Activated CD4-positive, CD25-positive, alpha-beta regulatory T cell treated with anti-CD3 and anti-CD28 coated beads, Interleukin-2, amount 50 U/mL, for 24 hours (primary cell): ENCODE measurements around the gene CAMSAP3.
A peak's percentile ranks its signal among the peaks of the same experiment; 100 is the strongest.
"Not testable (repeated sequence)": the region's sequence is repeated elsewhere in the genome, so short reads cannot be mapped to it uniquely, and the experiment has no call there.

Source experiments
- ATAC-seq, 2 donors: fragments of 150-1000 bp; cut with Tn5 transposase; one replicate each; pipeline ENCODE4 v1.10.0; 2021; ENCODE audit warnings: mild to moderate bottlenecking in 1 of 2, moderate library complexity in 1 of 2

CAMSAP3 gene

GRCh38 chr19:7632340-7633203, 36.9 kb downstream of the CAMSAP3 start:
- no peak for ATAC-seq

GRCh38 chr19:7633698-7634097, 38.0 kb downstream of the CAMSAP3 start, which contains the start of gene PCP2:
Gene PCP2, minus strand, starts transcription at chr19:7633719. Its CDS starts 262 bp downstream, at chr19:7633457.
- ATAC-seq = no peak

- no peak for ATAC-seq
Observed at GRCh38 chr19:7635670-7636069, 40.0 kb downstream of the CAMSAP3 start.

- no peak for ATAC-seq
Observed at GRCh38 chr19:7636317-7636690, 40.6 kb downstream of the CAMSAP3 start.

GRCh38 chr19:7636691-7637373, 41.2 kb downstream of the CAMSAP3 start, which contains the start of gene STXBP2:
Gene STXBP2, plus strand, starts transcription at chr19:7637110. Its CDS starts 40 bp downstream, at chr19:7637150.
- peak; percentile 94 to 95 for ATAC-seq

- ATAC-seq = peak; percentile 15 to 18
Observed at GRCh38 chr19:7637374-7638256, 42.0 kb downstream of the CAMSAP3 start.

- ATAC-seq = no peak
Observed at GRCh38 chr19:7638802-7639465, 43.3 kb downstream of the CAMSAP3 start.

- ATAC-seq = no peak
Observed at GRCh38 chr19:7639863-7640348, 44.2 kb downstream of the CAMSAP3 start.

- no peak for ATAC-seq
Observed at GRCh38 chr19:7640803-7641202, 45.1 kb downstream of the CAMSAP3 start.

GRCh38 chr19:7641290-7642276, 45.9 kb downstream of the CAMSAP3 start:
- ATAC-seq = no peak

GRCh38 chr19:7642295-7643030, 46.8 kb downstream of the CAMSAP3 start:
- ATAC-seq = no peak

- ATAC-seq = no peak
Observed at GRCh38 chr19:7643031-7643415, 47.4 kb downstream of the CAMSAP3 start.

GRCh38 chr19:7643629-7644549, 48.2 kb downstream of the CAMSAP3 start:
- ATAC-seq = not testable (repeated sequence)

- ATAC-seq = no peak
Observed at GRCh38 chr19:7644550-7644877, 48.9 kb downstream of the CAMSAP3 start.

- ATAC-seq = no peak
Observed at GRCh38 chr19:7645163-7645562, 49.5 kb downstream of the CAMSAP3 start.

GRCh38 chr19:7645656-7646425, 50.2 kb downstream of the CAMSAP3 start:
- ATAC-seq = no peak

- no peak for ATAC-seq
Observed at GRCh38 chr19:7646426-7646700, 50.7 kb downstream of the CAMSAP3 start.

GRCh38 chr19:7647156-7647555, 51.5 kb downstream of the CAMSAP3 start:
- ATAC-seq = no peak
